ENCODE data around the gene CORO6. TPM values are rescaled to one million over a fixed set of nuclear protein-coding genes. Genes with fewer than 3 reads are reported as not detected.
A peak's percentile ranks its signal among the peaks of the same experiment; 100 is the strongest.

CORO6 gene
- total RNA-seq, 1 donor: 5.6 TPM

- DNase-seq (ENCODE audit: low read depth): peak; percentile 42
- TF ChIP-seq, protein P1, sequence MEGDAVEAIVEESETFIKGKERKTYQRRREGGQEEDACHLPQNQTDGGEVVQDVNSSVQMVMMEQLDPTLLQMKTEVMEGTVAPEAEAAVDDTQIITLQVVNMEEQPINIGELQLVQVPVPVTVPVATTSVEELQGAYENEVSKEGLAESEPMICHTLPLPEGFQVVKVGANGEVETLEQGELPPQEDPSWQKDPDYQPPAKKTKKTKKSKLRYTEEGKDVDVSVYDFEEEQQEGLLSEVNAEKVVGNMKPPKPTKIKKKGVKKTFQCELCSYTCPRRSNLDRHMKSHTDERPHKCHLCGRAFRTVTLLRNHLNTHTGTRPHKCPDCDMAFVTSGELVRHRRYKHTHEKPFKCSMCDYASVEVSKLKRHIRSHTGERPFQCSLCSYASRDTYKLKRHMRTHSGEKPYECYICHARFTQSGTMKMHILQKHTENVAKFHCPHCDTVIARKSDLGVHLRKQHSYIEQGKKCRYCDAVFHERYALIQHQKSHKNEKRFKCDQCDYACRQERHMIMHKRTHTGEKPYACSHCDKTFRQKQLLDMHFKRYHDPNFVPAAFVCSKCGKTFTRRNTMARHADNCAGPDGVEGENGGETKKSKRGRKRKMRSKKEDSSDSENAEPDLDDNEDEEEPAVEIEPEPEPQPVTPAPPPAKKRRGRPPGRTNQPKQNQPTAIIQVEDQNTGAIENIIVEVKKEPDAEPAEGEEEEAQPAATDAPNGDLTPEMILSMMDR (IDR thresholded peaks at IDR 0.05; ENCODE audit: insufficient read depth, low read depth, low read length): peak; percentile 29
- no peak overlapping the region for H3K4me3 ChIP-seq (ENCODE audit: low read depth, low read length)
Observed at GRCh38 chr17:29619251-29619650, 3.5 kb downstream of the CORO6 start.

GRCh38 chr17:29618272-29619065 is 4.2 kb downstream of the CORO6 start:
- TF ChIP-seq, protein P1 (IDR thresholded peaks at IDR 0.05; ENCODE audit: insufficient read depth, low read depth, low read length): no peak
- DNase-seq (ENCODE audit: low read depth): no peak

DNA sequence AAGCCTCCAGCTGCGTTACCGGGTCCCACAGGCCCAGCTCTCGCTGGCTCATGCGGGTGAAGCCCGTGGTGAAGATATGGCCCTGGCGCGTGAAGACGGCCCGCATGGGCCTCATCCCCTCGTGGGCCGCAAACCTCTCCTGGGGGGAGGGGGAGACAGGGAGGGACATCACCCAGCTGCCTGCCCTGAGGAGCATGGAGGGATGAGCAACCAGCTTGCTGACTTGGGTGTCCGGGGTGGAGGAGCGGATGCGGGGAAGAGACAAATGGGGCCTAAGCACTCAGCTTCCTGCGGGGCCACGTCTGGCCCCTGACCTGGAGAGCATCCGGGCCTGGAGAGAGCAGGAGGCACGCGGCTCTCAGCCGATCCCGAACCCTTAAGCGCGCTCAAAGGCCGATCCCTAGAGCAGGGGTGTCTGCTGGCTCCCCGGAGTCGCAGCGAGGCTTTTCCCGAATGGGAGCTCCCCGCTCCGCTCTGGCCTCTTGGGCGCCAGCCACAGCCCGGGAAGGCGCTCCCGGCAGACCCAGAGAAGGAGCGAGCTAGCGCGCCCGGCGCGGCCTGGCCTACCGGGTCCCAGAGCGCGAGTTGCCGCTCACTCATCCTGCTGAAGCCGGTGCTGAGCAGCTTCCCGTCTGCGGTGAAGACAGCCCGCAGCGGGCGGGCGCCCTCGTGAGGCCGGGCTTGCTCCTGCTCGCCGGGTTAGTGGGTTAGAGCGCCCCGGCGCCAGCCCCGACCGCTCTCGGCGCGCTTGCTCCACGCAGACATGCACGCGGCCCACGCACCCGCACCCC is 5.0 kb downstream of the CORO6 start:
- peak; percentile 61 for DNase-seq (ENCODE audit: low read depth)
- H3K4me3 ChIP-seq (ENCODE audit: low read depth, low read length): peak overlapping the region; percentile 9
- TF ChIP-seq, protein P1 (IDR thresholded peaks at IDR 0.05; ENCODE audit: insufficient read depth, low read depth, low read length): peak; percentile 56

More at GRCh38 chr17:29618272-29619065, 4.2 kb downstream of the CORO6 start:
- H3K4me3 ChIP-seq (ENCODE audit: low read depth, low read length): no peak overlapping the region

DNA sequence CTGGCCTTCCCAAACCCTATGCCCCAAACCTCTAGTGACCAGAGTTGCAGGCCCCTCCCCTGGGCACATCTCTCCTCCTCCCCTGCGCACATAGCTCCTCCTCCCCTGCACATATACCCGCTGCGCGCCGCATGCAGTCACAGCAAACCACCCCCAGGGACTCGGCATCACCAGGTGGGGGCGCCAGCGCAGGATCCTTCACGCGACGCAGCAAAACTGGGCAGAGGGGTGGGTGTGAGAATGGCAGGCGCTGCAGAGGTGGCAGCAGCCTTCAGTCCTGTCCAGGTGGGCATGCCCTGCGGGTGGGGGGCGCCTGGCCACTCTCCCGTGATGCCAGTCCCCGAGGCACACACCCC is 5.6 kb downstream of the CORO6 start:
- DNase-seq (ENCODE audit: low read depth): peak; percentile 73
- no peak overlapping the region for H3K4me3 ChIP-seq (ENCODE audit: low read depth, low read length)
- TF ChIP-seq, protein P1 (IDR thresholded peaks at IDR 0.05; ENCODE audit: insufficient read depth, low read depth, low read length): peak; percentile 72

GRCh38 chr17:29616300-29617048 is 6.2 kb downstream of the CORO6 start:
- TF ChIP-seq, protein P1 (IDR thresholded peaks at IDR 0.05; ENCODE audit: insufficient read depth, low read depth, low read length): no peak
- no peak for DNase-seq (ENCODE audit: low read depth)
- H3K4me3 ChIP-seq (ENCODE audit: low read depth, low read length): no peak overlapping the region

DNA sequence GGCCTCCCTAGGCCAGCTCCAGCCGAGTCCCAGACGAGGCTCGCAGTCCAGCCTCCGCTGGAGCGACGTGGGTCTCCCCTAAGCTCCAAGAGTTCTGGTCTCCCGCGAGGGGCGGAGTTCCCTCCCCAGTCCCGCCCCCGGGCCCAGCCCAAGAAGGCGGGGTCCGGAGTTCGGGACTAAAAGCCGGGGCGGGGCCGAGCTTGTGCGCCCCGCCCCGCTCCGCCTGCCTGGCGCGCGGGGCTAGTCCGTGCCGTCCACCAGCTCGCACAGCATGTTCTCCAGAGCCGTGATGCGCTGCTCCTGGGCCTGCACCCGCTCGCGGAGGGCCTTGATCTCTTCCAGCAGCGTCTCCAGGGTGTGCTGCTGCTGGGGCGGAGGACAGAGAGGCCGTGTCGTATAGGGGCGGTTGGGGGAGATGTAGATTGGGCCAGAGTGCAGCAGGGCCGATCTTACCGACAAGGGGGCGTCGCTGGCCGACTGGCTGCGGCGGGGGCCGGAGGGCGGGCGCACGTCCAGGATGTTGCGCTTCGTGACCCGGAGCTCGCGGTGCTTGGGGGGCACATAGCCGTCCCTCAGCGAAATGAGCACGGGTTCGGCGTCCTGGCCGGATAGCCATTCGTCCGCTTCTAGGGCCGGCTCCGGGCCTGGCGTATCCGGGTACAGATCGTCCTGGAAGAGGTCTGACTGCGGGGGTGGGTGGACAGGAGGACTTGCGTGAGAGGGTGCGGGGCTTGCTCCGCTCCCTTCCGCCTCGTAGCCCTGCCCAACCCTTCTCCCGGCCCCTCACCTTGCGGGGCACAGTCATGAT is 7.0 kb downstream of the CORO6 start:
- H3K4me3 ChIP-seq (ENCODE audit: low read depth, low read length): peak overlapping the region; percentile 52
- peak; percentile 88 for DNase-seq (ENCODE audit: low read depth)
- TF ChIP-seq, protein P1 (IDR thresholded peaks at IDR 0.05; ENCODE audit: insufficient read depth, low read depth, low read length): no peak

Data from fibroblast of villous mesenchyme (primary cell).